ENCODE results near the gene DGKD.
A peak's percentile ranks its signal among the peaks of the same experiment; 100 is the strongest.
"Not testable (repeated sequence)": the region's sequence is repeated elsewhere in the genome, so short reads cannot be mapped to it uniquely, and the experiment has no call there.

Gene DGKD

GRCh38 chr2:233369462-233369861, 15.2 kb downstream of the DGKD start:
- no peaks in the 10 kb centered on the region for H3K27me3 ChIP-seq (ENCODE audit: control insufficient read depth in 1 of 2, insufficient read depth in 2 of 2, low read length in 2 of 2)
- H3K9ac ChIP-seq (ENCODE audit: low read depth in 1 of 2, low read length in 2 of 2) = no peak overlapping the region
- no peak overlapping the region for H3K27ac ChIP-seq (ENCODE audit: low read depth, low read length)
- peaks cover 5 to 7% of the 10 kb centered on the region in 2 donors for H3K4me1 ChIP-seq (ENCODE audit: control insufficient read depth in 1 of 2, insufficient read depth in 2 of 2, low read length in 2 of 2)
- peaks cover 5 to 12% of the 10 kb centered on the region in 2 donors for H3K36me3 ChIP-seq (ENCODE audit: control insufficient read depth in 1 of 2, insufficient read depth in 2 of 2, low read length in 2 of 2)
- H3K4me3 ChIP-seq (ENCODE audit: low read depth in 1 of 2, low read length in 2 of 2) = no peak overlapping the region
- no peaks in the 10 kb centered on the region for H3K9me3 ChIP-seq (ENCODE audit: control insufficient read depth in 1 of 2, low read length in 2 of 2)

DNA sequence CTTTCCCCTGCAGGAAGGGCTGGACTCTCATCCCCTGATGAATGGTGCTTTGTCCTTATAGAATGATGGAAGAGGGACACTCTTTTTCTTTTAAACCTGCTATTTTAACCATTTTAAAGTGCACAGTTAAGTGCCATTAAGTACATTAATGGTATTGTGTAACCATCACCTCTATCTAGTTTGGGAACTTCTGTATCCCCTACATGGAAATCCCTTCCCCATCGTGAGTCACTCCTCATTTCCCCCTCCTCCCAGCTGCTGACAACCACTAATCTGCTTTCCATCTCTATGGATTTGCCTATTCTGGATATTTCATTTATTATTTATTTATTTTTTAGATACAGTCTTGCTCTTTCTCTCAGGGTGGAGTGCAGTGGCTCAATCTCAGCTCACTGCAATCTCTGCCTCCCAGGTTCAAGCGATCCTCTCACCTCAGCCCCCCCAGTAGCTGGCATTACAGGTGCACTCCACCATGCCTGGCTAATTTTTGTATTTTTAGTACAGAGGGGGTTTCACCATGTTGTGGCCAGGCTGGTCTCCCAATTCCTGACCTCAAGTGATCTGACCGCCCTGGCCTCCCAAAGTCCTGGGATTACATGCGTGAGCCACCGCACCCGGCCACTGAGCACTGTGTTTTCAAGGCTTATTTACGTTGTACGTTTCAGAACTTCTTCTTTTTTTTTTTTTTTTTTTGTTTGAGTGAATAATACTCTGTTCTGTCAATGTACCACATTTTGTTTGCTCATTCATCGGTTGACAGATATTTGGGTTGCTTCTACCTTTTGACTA, 15.8 kb downstream of the DGKD start:
- H3K27ac ChIP-seq (ENCODE audit: low read depth, low read length) = no peak overlapping the region
- peaks cover 7% of the 10 kb centered on the region in 2 donors for H3K4me1 ChIP-seq (ENCODE audit: control insufficient read depth in 1 of 2, insufficient read depth in 2 of 2, low read length in 2 of 2)
- peaks cover 5 to 12% of the 10 kb centered on the region in 2 donors for H3K36me3 ChIP-seq (ENCODE audit: control insufficient read depth in 1 of 2, insufficient read depth in 2 of 2, low read length in 2 of 2)
- H3K9me3 ChIP-seq (ENCODE audit: control insufficient read depth in 1 of 2, low read length in 2 of 2) = no peaks in the 10 kb centered on the region
- H3K27me3 ChIP-seq (ENCODE audit: control insufficient read depth in 1 of 2, insufficient read depth in 2 of 2, low read length in 2 of 2) = no peaks in the 10 kb centered on the region
- no peak overlapping the region for H3K9ac ChIP-seq (ENCODE audit: low read depth in 1 of 2, low read length in 2 of 2)
- H3K4me3 ChIP-seq (ENCODE audit: low read depth in 1 of 2, low read length in 2 of 2) = no peak overlapping the region

- H3K4me1 ChIP-seq (ENCODE audit: control insufficient read depth in 1 of 2, insufficient read depth in 2 of 2, low read length in 2 of 2) = peaks cover 17 to 18% of the 10 kb centered on the region in 2 donors
- H3K4me3 ChIP-seq (ENCODE audit: low read depth in 1 of 2, low read length in 2 of 2) = no peak overlapping the region
Observed at GRCh38 chr2:233371641-233372040, 17.3 kb downstream of the DGKD start.

GRCh38 chr2:233372855-233373254, 18.6 kb downstream of the DGKD start:
- Histone ChIP-seq H3K9me3 (ENCODE audit: control insufficient read depth in 1 of 2, low read length in 2 of 2) (no peaks in the 10 kb centered on the region), H3K4me1 (ENCODE audit: control insufficient read depth in 1 of 2, insufficient read depth in 2 of 2, low read length in 2 of 2) (peaks cover 17 to 18% of the 10 kb centered on the region in 2 donors), H3K27me3 (ENCODE audit: control insufficient read depth in 1 of 2, insufficient read depth in 2 of 2, low read length in 2 of 2) (no peaks in the 10 kb centered on the region), H3K27ac (ENCODE audit: low read depth, low read length) (no peak overlapping the region), H3K36me3 (ENCODE audit: control insufficient read depth in 1 of 2, insufficient read depth in 2 of 2, low read length in 2 of 2) (peaks cover 5 to 17% of the 10 kb centered on the region in 2 donors), H3K4me3 (ENCODE audit: low read depth in 1 of 2, low read length in 2 of 2) (no peak overlapping the region), H3K9ac (ENCODE audit: low read depth in 1 of 2, low read length in 2 of 2) (no peak overlapping the region)

More at GRCh38 chr2:233371641-233372040, 17.3 kb downstream of the DGKD start:
- Histone ChIP-seq H3K27ac (ENCODE audit: low read depth, low read length) (no peak overlapping the region), H3K9me3 (ENCODE audit: control insufficient read depth in 1 of 2, low read length in 2 of 2) (no peaks in the 10 kb centered on the region), H3K36me3 (ENCODE audit: control insufficient read depth in 1 of 2, insufficient read depth in 2 of 2, low read length in 2 of 2) (peaks cover 5 to 12% of the 10 kb centered on the region in 2 donors), H3K27me3 (ENCODE audit: control insufficient read depth in 1 of 2, insufficient read depth in 2 of 2, low read length in 2 of 2) (no peaks in the 10 kb centered on the region), H3K9ac (ENCODE audit: low read depth in 1 of 2, low read length in 2 of 2) (no peak overlapping the region)

GRCh38 chr2:233373316-233373715, 19.0 kb downstream of the DGKD start:
- no peaks in the 10 kb centered on the region for H3K27me3 ChIP-seq (ENCODE audit: control insufficient read depth in 1 of 2, insufficient read depth in 2 of 2, low read length in 2 of 2)
- H3K9me3 ChIP-seq (ENCODE audit: control insufficient read depth in 1 of 2, low read length in 2 of 2) = no peaks in the 10 kb centered on the region
- peaks cover 5 to 17% of the 10 kb centered on the region in 2 donors for H3K36me3 ChIP-seq (ENCODE audit: control insufficient read depth in 1 of 2, insufficient read depth in 2 of 2, low read length in 2 of 2)
- H3K4me3 ChIP-seq (ENCODE audit: low read depth in 1 of 2, low read length in 2 of 2) = no peak overlapping the region
- no peak overlapping the region for H3K9ac ChIP-seq (ENCODE audit: low read depth in 1 of 2, low read length in 2 of 2)
- no peak overlapping the region for H3K27ac ChIP-seq (ENCODE audit: low read depth, low read length)
- peaks cover 17 to 18% of the 10 kb centered on the region in 2 donors for H3K4me1 ChIP-seq (ENCODE audit: control insufficient read depth in 1 of 2, insufficient read depth in 2 of 2, low read length in 2 of 2)

GRCh38 chr2:233374776-233375175, 20.5 kb downstream of the DGKD start:
- H3K27me3 ChIP-seq (ENCODE audit: control insufficient read depth in 1 of 2, insufficient read depth in 2 of 2, low read length in 2 of 2); H3K9me3 ChIP-seq (ENCODE audit: control insufficient read depth in 1 of 2, low read length in 2 of 2); H3K27ac ChIP-seq (ENCODE audit: low read depth, low read length); H3K9ac ChIP-seq (ENCODE audit: low read depth in 1 of 2, low read length in 2 of 2); H3K4me3 ChIP-seq (ENCODE audit: low read depth in 1 of 2, low read length in 2 of 2): not testable (repeated sequence)
- peaks cover 17 to 18% of the 10 kb centered on the region in 2 donors for H3K4me1 ChIP-seq (ENCODE audit: control insufficient read depth in 1 of 2, insufficient read depth in 2 of 2, low read length in 2 of 2)
- H3K36me3 ChIP-seq (ENCODE audit: control insufficient read depth in 1 of 2, insufficient read depth in 2 of 2, low read length in 2 of 2) = peaks cover 5 to 17% of the 10 kb centered on the region in 2 donors

GRCh38 chr2:233375490-233376314, 21.4 kb downstream of the DGKD start:
- Histone ChIP-seq H3K4me3 (ENCODE audit: low read depth in 1 of 2, low read length in 2 of 2) (peak overlapping the region in 1 of 2 donors; percentile 9), H3K9ac (ENCODE audit: low read depth in 1 of 2, low read length in 2 of 2) (no peak overlapping the region), H3K27ac (ENCODE audit: low read depth, low read length) (no peak overlapping the region), H3K27me3 (ENCODE audit: control insufficient read depth in 1 of 2, insufficient read depth in 2 of 2, low read length in 2 of 2) (no peaks in the 10 kb centered on the region), H3K36me3 (ENCODE audit: control insufficient read depth in 1 of 2, insufficient read depth in 2 of 2, low read length in 2 of 2) (peaks cover 5 to 20% of the 10 kb centered on the region in 2 donors), H3K4me1 (ENCODE audit: control insufficient read depth in 1 of 2, insufficient read depth in 2 of 2, low read length in 2 of 2) (peaks cover 17 to 20% of the 10 kb centered on the region in 2 donors), H3K9me3 (ENCODE audit: control insufficient read depth in 1 of 2, low read length in 2 of 2) (no peaks in the 10 kb centered on the region)

- Histone ChIP-seq H3K27ac (ENCODE audit: low read depth, low read length) (no peak overlapping the region), H3K27me3 (ENCODE audit: control insufficient read depth in 1 of 2, insufficient read depth in 2 of 2, low read length in 2 of 2) (no peaks in the 10 kb centered on the region), H3K9ac (ENCODE audit: low read depth in 1 of 2, low read length in 2 of 2) (no peak overlapping the region), H3K36me3 (ENCODE audit: control insufficient read depth in 1 of 2, insufficient read depth in 2 of 2, low read length in 2 of 2) (peaks cover 0 to 10% of the 10 kb centered on the region in 2 donors), H3K9me3 (ENCODE audit: control insufficient read depth in 1 of 2, low read length in 2 of 2) (no peaks in the 10 kb centered on the region), H3K4me3 (ENCODE audit: low read depth in 1 of 2, low read length in 2 of 2) (no peak overlapping the region), H3K4me1 (ENCODE audit: control insufficient read depth in 1 of 2, insufficient read depth in 2 of 2, low read length in 2 of 2) (peaks cover 21 to 22% of the 10 kb centered on the region in 2 donors)
Observed at GRCh38 chr2:233379034-233379433, 24.7 kb downstream of the DGKD start.

- peaks cover 0 to 14% of the 10 kb centered on the region in 2 donors for H3K36me3 ChIP-seq (ENCODE audit: control insufficient read depth in 1 of 2, insufficient read depth in 2 of 2, low read length in 2 of 2)
- no peaks in the 10 kb centered on the region for H3K27me3 ChIP-seq (ENCODE audit: control insufficient read depth in 1 of 2, insufficient read depth in 2 of 2, low read length in 2 of 2)
- no peak overlapping the region for H3K9ac ChIP-seq (ENCODE audit: low read depth in 1 of 2, low read length in 2 of 2)
- peaks cover 22 to 25% of the 10 kb centered on the region in 2 donors for H3K4me1 ChIP-seq (ENCODE audit: control insufficient read depth in 1 of 2, insufficient read depth in 2 of 2, low read length in 2 of 2)
- no peak overlapping the region for H3K4me3 ChIP-seq (ENCODE audit: low read depth in 1 of 2, low read length in 2 of 2)
- no peaks in the 10 kb centered on the region for H3K9me3 ChIP-seq (ENCODE audit: control insufficient read depth in 1 of 2, low read length in 2 of 2)
- H3K27ac ChIP-seq (ENCODE audit: low read depth, low read length) = no peak overlapping the region
Observed at GRCh38 chr2:233379441-233379840, 25.1 kb downstream of the DGKD start.
